ENCODE results near the gene XXYLT1.

- TF ChIP-seq, protein P1, sequence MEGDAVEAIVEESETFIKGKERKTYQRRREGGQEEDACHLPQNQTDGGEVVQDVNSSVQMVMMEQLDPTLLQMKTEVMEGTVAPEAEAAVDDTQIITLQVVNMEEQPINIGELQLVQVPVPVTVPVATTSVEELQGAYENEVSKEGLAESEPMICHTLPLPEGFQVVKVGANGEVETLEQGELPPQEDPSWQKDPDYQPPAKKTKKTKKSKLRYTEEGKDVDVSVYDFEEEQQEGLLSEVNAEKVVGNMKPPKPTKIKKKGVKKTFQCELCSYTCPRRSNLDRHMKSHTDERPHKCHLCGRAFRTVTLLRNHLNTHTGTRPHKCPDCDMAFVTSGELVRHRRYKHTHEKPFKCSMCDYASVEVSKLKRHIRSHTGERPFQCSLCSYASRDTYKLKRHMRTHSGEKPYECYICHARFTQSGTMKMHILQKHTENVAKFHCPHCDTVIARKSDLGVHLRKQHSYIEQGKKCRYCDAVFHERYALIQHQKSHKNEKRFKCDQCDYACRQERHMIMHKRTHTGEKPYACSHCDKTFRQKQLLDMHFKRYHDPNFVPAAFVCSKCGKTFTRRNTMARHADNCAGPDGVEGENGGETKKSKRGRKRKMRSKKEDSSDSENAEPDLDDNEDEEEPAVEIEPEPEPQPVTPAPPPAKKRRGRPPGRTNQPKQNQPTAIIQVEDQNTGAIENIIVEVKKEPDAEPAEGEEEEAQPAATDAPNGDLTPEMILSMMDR (IDR thresholded peaks at IDR 0.05; ENCODE audit: low read depth, low read length, poor library complexity, severe bottlenecking), result no peak
- TF ChIP-seq EZH2phosphoT487 (IDR thresholded peaks at IDR 0.05; ENCODE audit: borderline replicate concordance, low read length), result no peak
Measured at GRCh38 chr3:195036203-195036505, 234.8 kb downstream of the XXYLT1 start.

All from DOHH2 (cell line).